Stimulated activated CD4-positive, alpha-beta T cell treated with anti-CD3 and anti-CD28 coated beads, Interleukin-2, amount 100 ng/mL, for 24 hours (primary cell): ENCODE results near the gene MAST2.

ENCODE experiments used
- DNase-seq, 2 donors: peaks; one replicate each; pipeline ENCODE4 v3.0.0-alpha.2; 2020

The MAST2 gene

DNA sequence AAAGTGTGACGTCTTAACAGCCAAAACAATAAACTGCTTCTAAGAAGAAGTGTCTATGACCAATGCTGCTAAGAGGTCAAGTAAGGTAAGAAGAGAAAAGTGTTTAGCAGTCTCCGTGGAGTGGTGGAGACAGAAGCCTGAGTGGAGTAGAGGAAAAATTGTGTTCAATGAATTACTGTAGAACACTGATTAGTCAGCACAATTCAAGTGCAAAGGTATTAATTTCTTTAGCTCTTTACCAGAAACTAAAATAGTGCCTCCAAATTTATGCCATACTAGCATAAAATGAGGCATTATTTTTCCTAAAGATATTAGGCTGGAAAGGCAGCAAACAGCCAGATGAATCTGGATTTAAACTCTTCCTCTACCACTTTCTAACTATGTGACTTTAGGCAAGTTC lies 272.9 kb downstream of the MAST2 start:
- no peak for DNase-seq

DNA sequence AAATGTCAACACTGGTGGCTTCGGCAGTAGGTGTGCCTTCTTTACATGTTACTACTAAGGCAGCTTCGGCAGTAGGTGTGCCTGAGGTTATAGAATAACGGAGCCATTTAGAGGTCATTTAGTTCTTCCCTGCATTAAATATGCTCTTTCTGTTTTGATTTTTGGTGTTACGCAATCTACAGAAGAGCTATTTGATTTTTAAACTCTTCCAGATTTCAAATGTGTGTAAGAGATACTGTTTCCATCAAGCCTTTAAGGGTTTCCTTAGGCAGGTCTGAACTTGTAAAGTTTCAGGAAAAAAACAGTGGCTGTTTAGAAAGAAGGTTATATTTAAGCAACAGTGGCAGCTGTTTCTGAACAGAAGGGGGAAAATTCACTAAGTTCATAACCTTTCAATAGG lies 274.2 kb downstream of the MAST2 start:
- no peak for DNase-seq

DNA sequence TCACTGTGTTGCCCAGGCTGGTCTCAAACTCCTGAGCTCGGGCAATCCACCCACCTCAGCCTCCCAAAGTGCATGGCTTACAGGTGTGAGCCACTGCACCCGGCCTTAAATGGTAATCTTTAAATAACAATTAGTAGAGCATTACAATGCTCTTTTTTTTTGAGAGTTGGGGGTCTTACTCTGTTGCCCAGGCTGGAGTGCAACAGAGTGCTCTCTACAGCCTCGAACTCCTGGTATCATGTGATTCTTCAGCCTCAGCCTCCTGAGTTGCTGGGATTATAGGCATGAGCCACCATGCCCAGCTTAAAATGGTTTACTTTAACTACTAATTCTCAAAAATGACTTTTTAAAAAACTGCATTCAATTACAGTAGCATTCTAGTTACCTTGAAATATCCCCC lies 276.8 kb downstream of the MAST2 start:
- DNase-seq = no peak

DNA sequence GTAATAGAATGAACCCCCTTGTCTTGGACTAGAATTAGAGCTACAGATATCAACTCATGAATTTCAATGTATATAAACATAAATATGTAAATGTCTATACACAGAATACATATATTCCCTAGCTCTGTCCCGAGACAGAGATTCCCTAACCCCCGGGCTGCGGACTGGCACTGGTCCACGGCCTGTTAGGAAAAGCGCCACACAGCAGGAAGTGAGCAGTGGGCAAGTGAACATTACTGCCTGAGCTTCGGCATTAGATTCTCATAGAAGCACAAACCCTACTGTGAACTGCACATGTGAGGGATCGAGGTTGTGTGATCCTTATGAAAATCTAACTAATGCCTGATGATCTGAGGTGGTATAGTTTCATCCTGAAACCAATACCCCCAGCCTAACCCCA lies 277.8 kb downstream of the MAST2 start:
- DNase-seq = no peak

DNA sequence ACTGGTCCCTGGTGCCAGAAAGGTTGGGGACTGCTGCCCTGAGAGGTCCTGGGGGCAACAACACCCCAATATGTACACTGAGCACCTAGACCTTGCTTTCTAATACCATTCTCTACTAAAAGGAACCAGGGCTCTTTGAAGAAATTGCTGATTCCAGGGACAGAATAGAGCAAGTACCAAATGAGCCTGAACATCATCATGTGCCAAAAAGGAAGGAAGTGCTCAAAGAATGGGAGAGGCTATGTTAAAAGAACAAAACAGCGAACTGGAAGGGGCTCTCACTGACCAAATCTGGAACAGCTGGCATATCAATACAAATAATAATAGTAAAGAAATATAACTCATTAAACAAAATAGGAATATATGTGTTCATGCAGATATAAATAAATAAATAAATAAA lies 278.2 kb downstream of the MAST2 start:
- DNase-seq = no peak

DNA sequence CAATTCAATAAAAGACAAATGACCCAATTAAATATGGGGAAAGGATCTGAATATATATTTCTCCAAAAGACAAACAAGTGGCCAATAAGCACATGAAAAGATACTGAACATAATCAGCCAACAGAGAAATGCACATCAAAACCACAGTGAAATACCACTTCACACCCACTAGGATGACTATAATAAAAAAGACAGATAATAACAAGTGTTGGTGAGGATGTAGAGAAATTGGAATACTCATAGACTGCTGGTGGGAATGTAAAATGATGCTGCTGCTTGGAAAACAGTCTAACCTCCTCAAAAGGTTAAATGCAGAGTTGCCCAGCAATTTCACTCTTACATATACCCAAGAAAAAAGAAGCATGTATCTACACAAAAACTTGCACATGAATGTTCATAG lies 280.2 kb downstream of the MAST2 start:
- DNase-seq = no peak

DNA sequence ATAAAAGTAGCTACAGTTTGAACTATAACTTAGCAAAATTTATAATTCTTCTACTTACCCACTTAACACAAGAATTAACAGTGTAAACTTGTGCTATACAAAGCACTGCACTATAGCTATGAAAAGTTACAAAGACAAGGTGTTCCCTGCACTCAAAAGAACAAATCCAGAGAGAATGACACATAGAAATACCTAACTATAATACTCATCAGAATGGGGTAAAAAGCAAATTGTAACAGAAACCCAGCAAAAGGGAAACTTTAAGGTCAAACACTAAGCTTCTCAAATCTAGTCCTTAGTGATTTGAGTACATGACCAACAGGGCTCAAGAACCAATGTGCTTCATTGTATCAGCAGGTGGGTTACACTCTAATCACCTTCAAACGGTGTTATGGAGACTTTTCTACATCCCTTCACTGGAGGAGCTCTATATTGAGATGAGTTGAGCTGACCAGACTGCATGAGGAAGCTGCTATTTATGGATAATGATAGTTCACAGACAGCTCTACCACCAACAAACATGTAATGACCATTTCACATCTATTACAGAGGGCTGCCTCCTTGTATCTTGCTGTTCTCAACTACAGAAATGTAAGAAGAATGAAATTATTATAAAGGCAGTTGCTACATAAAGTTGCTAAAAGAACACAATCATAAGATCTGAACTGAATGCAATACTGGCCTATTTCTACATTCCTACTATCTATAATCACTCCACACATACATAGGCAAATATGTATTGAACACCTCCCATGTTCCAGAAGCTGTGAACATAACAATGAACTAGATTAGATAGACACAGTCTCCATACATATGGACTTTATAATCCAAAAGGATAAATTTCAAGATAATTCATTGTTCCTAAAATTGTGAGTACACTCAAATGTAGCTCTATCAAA lies 281.4 kb downstream of the MAST2 start:
- no peak for DNase-seq
